Measurements from ENCODE around the gene TFEB. TPM values are rescaled to one million over a fixed set of nuclear protein-coding genes. Genes with fewer than 3 reads are reported as not detected.

Gene TFEB
- total and polyA plus RNA-seq, 2 donors (not counting 1 experiment from before 2014, with no cell fraction given), result 1.9 to 7.6 TPM

DNA sequence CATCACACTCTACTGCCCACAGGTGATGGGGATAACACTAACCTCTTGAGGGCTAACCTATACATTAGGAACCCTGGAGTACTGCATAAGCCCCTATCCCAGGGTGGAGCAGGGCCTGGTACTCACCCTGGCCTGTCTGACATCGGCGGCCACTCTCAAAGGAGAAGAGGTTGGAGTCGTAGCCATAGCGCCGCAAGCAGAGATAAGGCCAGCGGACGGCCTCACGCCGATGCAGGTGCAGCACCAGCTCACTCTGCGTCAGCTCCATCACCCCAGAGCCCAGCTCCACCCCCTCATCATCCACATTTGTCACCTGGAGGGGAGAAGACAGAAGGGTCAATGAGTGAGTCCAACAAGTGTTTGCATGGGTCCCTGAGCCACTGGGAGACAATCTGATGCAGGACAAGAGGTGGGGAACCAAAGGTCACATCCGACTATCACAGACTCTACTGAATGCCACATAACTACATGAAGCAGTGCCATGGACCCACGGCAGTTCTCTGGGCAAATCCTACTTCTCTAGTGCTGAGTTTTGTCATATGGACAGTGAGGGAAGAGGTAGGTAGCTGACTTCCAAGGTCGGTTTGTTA, 40.0 kb upstream of the TFEB start:
- H3K27ac ChIP-seq (ENCODE audit: insufficient read depth, low read length), result no peak overlapping the region
- no peaks in the 10 kb centered on the region for H4K20me1 ChIP-seq (ENCODE audit: control insufficient read depth, extremely low read depth, insufficient read depth, low read length)
- DNase-seq (ENCODE audit: low read depth in 2 of 2), result no peak
- no peaks in the 10 kb centered on the region for H3K9me3 ChIP-seq (ENCODE audit: control insufficient read depth, insufficient read depth, low read depth, low read length)
- peaks cover 16% of the 10 kb centered on the region for H3K36me3 ChIP-seq (ENCODE audit: control insufficient read depth, insufficient read depth, low read length)
- TF ChIP-seq, protein P1, sequence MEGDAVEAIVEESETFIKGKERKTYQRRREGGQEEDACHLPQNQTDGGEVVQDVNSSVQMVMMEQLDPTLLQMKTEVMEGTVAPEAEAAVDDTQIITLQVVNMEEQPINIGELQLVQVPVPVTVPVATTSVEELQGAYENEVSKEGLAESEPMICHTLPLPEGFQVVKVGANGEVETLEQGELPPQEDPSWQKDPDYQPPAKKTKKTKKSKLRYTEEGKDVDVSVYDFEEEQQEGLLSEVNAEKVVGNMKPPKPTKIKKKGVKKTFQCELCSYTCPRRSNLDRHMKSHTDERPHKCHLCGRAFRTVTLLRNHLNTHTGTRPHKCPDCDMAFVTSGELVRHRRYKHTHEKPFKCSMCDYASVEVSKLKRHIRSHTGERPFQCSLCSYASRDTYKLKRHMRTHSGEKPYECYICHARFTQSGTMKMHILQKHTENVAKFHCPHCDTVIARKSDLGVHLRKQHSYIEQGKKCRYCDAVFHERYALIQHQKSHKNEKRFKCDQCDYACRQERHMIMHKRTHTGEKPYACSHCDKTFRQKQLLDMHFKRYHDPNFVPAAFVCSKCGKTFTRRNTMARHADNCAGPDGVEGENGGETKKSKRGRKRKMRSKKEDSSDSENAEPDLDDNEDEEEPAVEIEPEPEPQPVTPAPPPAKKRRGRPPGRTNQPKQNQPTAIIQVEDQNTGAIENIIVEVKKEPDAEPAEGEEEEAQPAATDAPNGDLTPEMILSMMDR (conservative IDR thresholded peaks at IDR 0.05 in 1 of 2, IDR thresholded peaks at IDR 0.05 in 1 of 2; ENCODE audit: low read depth in 1 of 2, low read length in 2 of 2), result no peak
- TF ChIP-seq EZH2 (IDR thresholded peaks at IDR 0.05; ENCODE audit: low read length, missing control alignments), result no peak
- H3K79me2 ChIP-seq (ENCODE audit: control insufficient read depth, insufficient read depth, low read length), result no peaks in the 10 kb centered on the region
- H3K9ac ChIP-seq (ENCODE audit: insufficient read depth, low read length), result no peak overlapping the region
- H3K27me3 ChIP-seq (ENCODE audit: control insufficient read depth, insufficient read depth, low read length), result no peaks in the 10 kb centered on the region
- H3K4me2 ChIP-seq (ENCODE audit: extremely low read depth, insufficient read depth, low read length), result no peak overlapping the region
- H3K4me3 ChIP-seq (replicated peaks in 1 of 4; ENCODE audit: control extremely low read depth in 1 of 4, insufficient read depth in 1 of 4, low read depth in 3 of 4, low read length in 4 of 4), result no peak overlapping the region
- H3K4me1 ChIP-seq (ENCODE audit: control insufficient read depth, extremely low read depth, insufficient read depth, low read length), result peaks cover 3% of the 10 kb centered on the region
- H2AFZ ChIP-seq (ENCODE audit: low read length), result no peak overlapping the region

DNA sequence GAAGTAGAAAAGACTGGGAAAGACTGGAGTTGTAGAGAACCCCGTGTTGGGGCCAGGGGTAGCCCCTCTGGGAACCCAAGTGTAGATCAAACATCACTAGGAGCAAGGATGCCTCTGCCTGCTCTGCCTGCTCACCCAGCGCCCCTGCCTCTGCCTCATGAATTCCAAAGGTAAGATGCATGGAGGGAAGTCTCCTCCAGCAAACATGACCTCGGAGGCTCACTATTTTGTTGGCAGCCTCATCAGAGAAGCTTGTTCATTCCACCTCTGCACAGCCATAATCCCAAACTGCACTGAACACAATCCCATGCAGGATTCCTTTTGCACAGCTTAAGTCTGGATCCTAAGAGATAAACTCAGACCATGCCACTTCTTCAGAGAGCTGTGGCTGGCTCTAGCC, 39.4 kb upstream of the TFEB start:
- Histone ChIP-seq H3K9ac (ENCODE audit: insufficient read depth, low read length) (no peak overlapping the region), H3K4me1 (ENCODE audit: control insufficient read depth, extremely low read depth, insufficient read depth, low read length) (peaks cover 3% of the 10 kb centered on the region), H3K4me3 (replicated peaks in 1 of 4; ENCODE audit: control extremely low read depth in 1 of 4, insufficient read depth in 1 of 4, low read depth in 3 of 4, low read length in 4 of 4) (no peak overlapping the region), H2AFZ (ENCODE audit: low read length) (no peak overlapping the region), H3K36me3 (ENCODE audit: control insufficient read depth, insufficient read depth, low read length) (peaks cover 18% of the 10 kb centered on the region), H3K9me3 (ENCODE audit: control insufficient read depth, insufficient read depth, low read depth, low read length) (no peaks in the 10 kb centered on the region), H3K4me2 (ENCODE audit: extremely low read depth, insufficient read depth, low read length) (no peak overlapping the region), H4K20me1 (ENCODE audit: control insufficient read depth, extremely low read depth, insufficient read depth, low read length) (no peaks in the 10 kb centered on the region), H3K27me3 (ENCODE audit: control insufficient read depth, insufficient read depth, low read length) (no peaks in the 10 kb centered on the region), H3K27ac (ENCODE audit: insufficient read depth, low read length) (no peak overlapping the region), H3K79me2 (ENCODE audit: control insufficient read depth, insufficient read depth, low read length) (no peaks in the 10 kb centered on the region)
- DNase-seq (ENCODE audit: low read depth in 2 of 2), result no peak
- no peak for TF ChIP-seq EZH2 (IDR thresholded peaks at IDR 0.05; ENCODE audit: low read length, missing control alignments)
- TF ChIP-seq, protein P1 (conservative IDR thresholded peaks at IDR 0.05 in 1 of 2, IDR thresholded peaks at IDR 0.05 in 1 of 2; ENCODE audit: low read depth in 1 of 2, low read length in 2 of 2), result no peak

DNA sequence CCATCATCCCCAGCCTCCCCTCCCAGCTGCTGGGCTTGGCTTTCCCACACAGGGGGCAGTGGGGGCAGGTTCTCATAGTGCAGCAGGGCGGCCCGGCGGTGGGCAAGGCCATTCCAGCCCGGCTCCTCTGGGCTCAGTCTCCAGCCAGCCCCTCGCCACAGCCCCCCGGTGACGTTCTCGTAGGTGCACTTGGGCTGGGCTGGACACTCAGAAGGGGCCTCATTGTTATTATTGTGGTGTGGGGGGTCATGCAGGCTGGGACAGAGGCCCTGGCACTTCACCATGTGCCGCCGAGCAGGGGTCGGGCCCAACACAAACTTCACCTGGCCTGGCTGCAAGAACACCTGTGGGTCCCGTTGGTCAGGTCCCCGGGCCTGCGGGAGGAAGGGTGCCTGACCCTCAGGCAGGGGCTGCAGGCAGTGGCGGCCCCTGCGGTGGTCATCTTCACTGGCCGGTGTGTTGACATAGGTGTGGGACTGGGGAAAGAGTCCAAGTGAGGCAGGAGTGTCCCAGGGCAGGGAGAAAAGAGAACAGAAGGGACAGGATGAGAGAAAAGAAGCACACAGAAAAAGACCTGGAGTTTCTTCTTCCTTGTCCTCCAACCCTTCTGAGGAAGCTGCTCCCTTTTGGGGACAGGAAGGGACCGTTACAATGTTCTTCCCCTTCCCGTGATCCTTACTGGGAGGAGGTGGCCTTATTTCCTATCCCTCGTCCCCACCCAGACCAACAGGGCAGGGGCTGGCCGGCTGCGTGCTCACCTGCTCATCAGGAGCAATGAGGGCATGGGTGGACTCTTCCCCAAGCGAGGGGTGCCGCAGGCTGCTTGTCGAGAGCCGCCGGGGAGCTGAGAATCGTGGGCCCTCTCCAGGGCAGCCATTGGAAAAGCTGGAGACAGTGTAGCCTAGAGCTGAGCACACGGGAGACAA, 35.9 kb upstream of the TFEB start:
- Histone ChIP-seq H3K27ac (ENCODE audit: insufficient read depth, low read length) (no peak overlapping the region), H3K4me3 (replicated peaks in 1 of 4; ENCODE audit: control extremely low read depth in 1 of 4, insufficient read depth in 1 of 4, low read depth in 3 of 4, low read length in 4 of 4) (no peak overlapping the region), H4K20me1 (ENCODE audit: control insufficient read depth, extremely low read depth, insufficient read depth, low read length) (no peaks in the 10 kb centered on the region), H3K9me3 (ENCODE audit: control insufficient read depth, insufficient read depth, low read depth, low read length) (no peaks in the 10 kb centered on the region), H3K27me3 (ENCODE audit: control insufficient read depth, insufficient read depth, low read length) (no peaks in the 10 kb centered on the region), H3K4me2 (ENCODE audit: extremely low read depth, insufficient read depth, low read length) (no peak overlapping the region), H2AFZ (ENCODE audit: low read length) (no peak overlapping the region), H3K36me3 (ENCODE audit: control insufficient read depth, insufficient read depth, low read length) (peaks cover 15% of the 10 kb centered on the region), H3K9ac (ENCODE audit: insufficient read depth, low read length) (no peak overlapping the region), H3K79me2 (ENCODE audit: control insufficient read depth, insufficient read depth, low read length) (no peaks in the 10 kb centered on the region), H3K4me1 (ENCODE audit: control insufficient read depth, extremely low read depth, insufficient read depth, low read length) (peaks cover 5% of the 10 kb centered on the region)
- TF ChIP-seq, protein P1 (conservative IDR thresholded peaks at IDR 0.05 in 1 of 2, IDR thresholded peaks at IDR 0.05 in 1 of 2; ENCODE audit: low read depth in 1 of 2, low read length in 2 of 2), result no peak
- TF ChIP-seq EZH2 (IDR thresholded peaks at IDR 0.05; ENCODE audit: low read length, missing control alignments), result no peak
- no peak for DNase-seq (ENCODE audit: low read depth in 2 of 2)
